K562 (cell line): ENCODE results near the gene HELZ. TPM values are rescaled to one million over a fixed set of nuclear protein-coding genes. Genes with fewer than 3 reads are reported as not detected.

ENCODE experiments used
- ATAC-seq: fragments of 200-7000 bp; cut with Tn5 transposase; 3 replicates; pipeline ENCODE4 v1.9.1; 2020; ENCODE audit warnings: moderate library complexity
- BruUV-seq: library from RNA; stranded (reverse); fragments of 400-500 nt; replicated peaks from 2 replicates; lab custom pipeline; 2021; lab: Mats Ljungman, UMichigan
- CTCF ChIA-PET: fragments of 300-600 bp; formaldehyde crosslinking; extraction: SDS; loops from one replicate; lab custom pipeline; 2021; ENCODE audit warnings: low intra/inter-chr PET ratio; lab: Yijun Ruan, JAX
- POLR2A ChIA-PET: fragments of 300-600, 350-650 bp; sonication (Branson Sonifier 250); formaldehyde crosslinking; extraction: SDS; loops from one replicate; lab custom pipeline; 2021; ENCODE audit warnings: antibody characterized with exemption, inconsistent platforms; lab: Yijun Ruan, JAX
- DNase-seq, 4 experiments: peaks; one replicate each; pipeline versions ENCODE4 v3.0.0 to v3.0.0-alpha.2; 2011 to 2018; ENCODE audit warnings: low spot score in 3 of 4, mixed read lengths in 3 of 4; ENCODE audit errors: extremely low read depth in 1 of 4
- FAIRE-seq: peaks from 2 replicates; lab custom pipeline; 2011; peaks lifted over from hg19 to GRCh38; lab: Jason Lieb, UNC
- H2AFZ ChIP-seq: 2 replicates; pipeline ENCODE4 v1.6.0; 2011; ENCODE audit warnings: low read depth, low read length, control low read depth, inconsistent platforms
- H3K27ac ChIP-seq: fragments of 200-600 bp; 3 replicates; pipeline ENCODE4 v1.8.0; 2011; ENCODE audit warnings: low read depth, mild to moderate bottlenecking, control low read depth, inconsistent platforms, low read length, moderate library complexity, mixed read lengths; ENCODE audit errors: extremely low read depth
- H3K27me3 ChIP-seq, 2 experiments: fragments of 300-600 bp in 1 of 2; 2 replicates in 1 of 2; 3 replicates in 1 of 2; pipeline versions ENCODE4 v1.6.0 to v1.8.0; 2011; ENCODE audit warnings: inconsistent platforms in 2 of 2, low read length in 2 of 2, mild to moderate bottlenecking in 1 of 2, mixed read lengths in 1 of 2, moderate library complexity in 1 of 2; ENCODE audit not compliant: control insufficient read depth in 2 of 2, insufficient read depth in 2 of 2
- H3K36me3 ChIP-seq: fragments of 300-600 bp; 3 replicates; pipeline ENCODE4 v1.8.0; 2011; ENCODE audit warnings: mild to moderate bottlenecking, low read length, inconsistent platforms; ENCODE audit not compliant: control insufficient read depth, insufficient read depth
- H3K4me1 ChIP-seq, 2 experiments: fragments of 200-600 bp in 1 of 2; replicated peaks in 1 of 2; 2 replicates in 1 of 2; 3 replicates in 1 of 2; pipeline versions ENCODE4 v1.5.1 to v1.8.0; 2011; ENCODE audit warnings: inconsistent platforms in 2 of 2, low read length in 2 of 2, mild to moderate bottlenecking in 1 of 2, mixed read lengths in 1 of 2, moderate library complexity in 1 of 2; ENCODE audit not compliant: control insufficient read depth in 2 of 2, insufficient read depth in 2 of 2
- H3K4me2 ChIP-seq: 2 replicates; pipeline ENCODE4 v1.6.1; 2011; ENCODE audit warnings: low read length, control low read depth, inconsistent platforms, mixed read lengths; ENCODE audit not compliant: insufficient read depth
- H3K4me3 ChIP-seq: fragments of 200-600 bp; sonication (generic), shearing (Covaris generic); 2 replicates; pipeline ENCODE4 v1.5.1; 2016; ENCODE audit warnings: control low read depth, inconsistent platforms
- H3K79me2 ChIP-seq: fragments of 200-600 bp; 3 replicates; pipeline ENCODE4 v1.8.0; 2011; ENCODE audit warnings: low read length, inconsistent platforms; ENCODE audit not compliant: control insufficient read depth, insufficient read depth
- H3K9ac ChIP-seq, 2 experiments: 2 replicates each; pipeline versions ENCODE4 v1.6.0 to v1.6.1; 2011; ENCODE audit warnings: low read depth in 2 of 2, low read length in 2 of 2, control low read depth in 1 of 2, inconsistent platforms in 1 of 2, mild to moderate bottlenecking in 1 of 2, mixed read lengths in 1 of 2; ENCODE audit not compliant: insufficient read depth in 1 of 2
- H3K9me1 ChIP-seq: one replicate; pipeline ENCODE4 v1.6.0; 2011; ENCODE audit warnings: inconsistent platforms, mild to moderate bottlenecking, low read length, moderate library complexity; ENCODE audit not compliant: control insufficient read depth, insufficient read depth
- H3K9me3 ChIP-seq: replicated peaks from 2 replicates; pipeline ENCODE4 v1.5.1; 2011; ENCODE audit warnings: low read depth, low read length, inconsistent platforms; ENCODE audit not compliant: control insufficient read depth, insufficient read depth
- H4K20me1 ChIP-seq: replicated peaks from 2 replicates; pipeline ENCODE4 v1.6.1; 2011; ENCODE audit warnings: low read length, inconsistent platforms, mixed read lengths; ENCODE audit not compliant: control insufficient read depth, insufficient read depth
- CREM ChIP-seq: IDR thresholded peaks from 2 replicates; pipeline ENCODE4 v1.6.1; 2014; ENCODE audit warnings: antibody characterized with exemption, low read depth
- SUPT5H ChIP-seq: fragments of 450-650 bp; IDR thresholded peaks from 2 replicates; pipeline ENCODE4 v1.6.1; 2016
- TAF9B ChIP-seq: fragments of 450-650 bp; IDR thresholded peaks from 2 replicates; pipeline ENCODE4 v1.6.1; 2018; ENCODE audit warnings: mild to moderate bottlenecking; ENCODE audit not compliant: partially characterized antibody
- ZNF408 ChIP-seq: fragments of 250-450 bp; sonication (Bioruptor Pico); IDR thresholded peaks from 2 replicates; pipeline ENCODE4 v1.4.0; 2020; ENCODE audit warnings: low read depth, mild to moderate bottlenecking, moderate library complexity
- ZNF717 ChIP-seq: fragments of 250-450 bp; sonication (Bioruptor Pico); IDR thresholded peaks from 2 replicates; pipeline ENCODE4 v1.5.0; 2021
- ZNF76 ChIP-seq: fragments of 250-450 bp; sonication (Bioruptor Pico); IDR thresholded peaks from 2 replicates; pipeline ENCODE4 v1.4.0; 2020; ENCODE audit warnings: mild to moderate bottlenecking, moderate library complexity, borderline replicate concordance
- WGBS: fragments of 100-300 bp; shearing (Covaris generic); methylation state at CpG from one replicate; pipeline ENCODE4 v1.1.6; 2016; ENCODE audit warnings: low coverage, mixed read lengths; ENCODE audit not compliant: insufficient coverage; ENCODE audit errors: missing lambda C conversion rate; 5-methylcytosine and 5-hydroxymethylcytosine counted together
- in situ Hi-C: fragments of 300-500 bp; cut with MboI; formaldehyde crosslinking; loops from 4 replicates; pipeline ENCODE4 v1.15.0; 2018; ENCODE audit warnings: inconsistent platforms, mixed read lengths
- intact Hi-C: fragments of 100-400 bp; cut with micrococcal nuclease; formaldehyde crosslinking; loops from 2 replicates; pipeline ENCODE4 v1.14.2; 2022
- polyA plus RNA-seq, 8 experiments: library from polyadenylated mRNA; depleted of rRNA in 4 of 8; stranded (reverse) in 5 of 8; unstranded in 3 of 8; fragments of >200 nt; fragmentation: Nextera tagmentation in 2 of 8; fragmentation: Illumina TruSeq in 1 of 8; extraction: Ambion mirVana in 2 of 8; extraction: Trizol in 1 of 8; gene quantifications; 2 replicates each; pipeline versions ENCODE4 v1.2.1 to v1.2.3, GENCODE V29; 2011 to 2014; ENCODE audit warnings: inconsistent platforms in 1 of 8, missing spikeins in 1 of 8
- total RNA-seq, 7 experiments: library from RNA; depleted of rRNA in 6 of 7; stranded (reverse); fragments of >200 nt in 6 of 7; fragmentation: Illumina TruSeq in 2 of 7; extraction: Trizol in 2 of 7; gene quantifications; 2 replicates each; pipeline versions ENCODE4 v1.2.1 to v1.2.3, GENCODE V29; 2011 to 2021; ENCODE audit warnings: low replicate concordance in 1 of 7
- TF ChIP-seq, protein P1 (sequence below): fragments of 200-800 bp; sonication (Bioruptor generic); IDR thresholded peaks from 2 replicates; pipeline ENCODE4 v1.6.1; 2016; ENCODE audit warnings: missing genetic modification characterization, missing compliant biosample characterization
- TF ChIP-seq, protein P2 (sequence below): fragments of 250-450 bp; sonication (Bioruptor Pico); IDR thresholded peaks from 2 replicates; pipeline ENCODE4 v1.5.1; 2021; ENCODE audit warnings: mild to moderate bottlenecking
- TF ChIP-seq, protein P3 (sequence below): conservative IDR thresholded peaks from 2 replicates; pipeline ENCODE4 v1.6.1; 2011; ENCODE audit warnings: low read depth, mild to moderate bottlenecking, low read length; ENCODE audit not compliant: control insufficient read depth

HELZ gene
- total and polyA plus RNA-seq, 9 of the 15 experiments (the other 6 are each of a cell fraction or from before 2014, with no cell fraction given): 5.2 to 39.8 (median 17.3) TPM

DNA sequence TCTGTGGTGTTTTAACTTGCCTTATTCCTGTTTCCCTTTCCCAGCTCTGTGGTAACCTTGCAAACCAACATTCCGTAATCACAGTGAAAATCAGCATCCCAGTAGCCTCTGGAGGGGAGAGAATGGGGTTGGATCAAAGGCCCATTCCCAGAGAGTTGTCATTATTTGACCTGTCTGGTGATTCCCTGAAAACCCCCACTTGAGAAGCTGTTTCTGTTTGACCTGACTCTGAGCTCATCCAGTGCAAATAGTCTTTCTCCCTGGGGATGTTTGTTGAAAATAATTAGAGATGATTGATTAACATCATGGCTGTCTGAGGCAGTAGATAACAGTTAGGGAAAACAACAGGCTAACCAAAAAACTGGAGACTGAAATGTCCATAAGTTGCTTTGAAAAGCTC lies 197.6 kb downstream of the HELZ start:
- Histone ChIP-seq H3K9me1 (no peaks in the 10 kb centered on the region), H4K20me1 (no peaks in the 10 kb centered on the region), H3K79me2 (no peaks in the 10 kb centered on the region), H3K27me3 (peaks cover 24 to 48% of the 10 kb centered on the region in 2 experiments; a peak in 4 of 5 replicates), H3K4me1 (peaks cover 0 to 8% of the 10 kb centered on the region in 2 experiments; a peak in 2 of 5 replicates), H3K4me2 (no peak overlapping the region), H3K9me3 (no peaks in the 10 kb centered on the region; the same call in 1 of the 2 replicates), H3K27ac (no peak overlapping the region), H3K36me3 (no peaks in the 10 kb centered on the region), H3K4me3 (no peak overlapping the region), H2AFZ (no peak overlapping the region), H3K9ac (no peak overlapping the region)
- in situ Hi-C loops (no loop called here), intact Hi-C loops (no loop called here)
- no peak for ATAC-seq
- CTCF ChIA-PET: no interaction called here
- no TSS peak for BruUV-seq
- whole genome bisulfite sequencing: 0% methylated on average over 1 of the region's 1 CpG
- POLR2A ChIA-PET: no interaction called here
- no peak for FAIRE-seq
- no peak for DNase-seq
- no peak for TF ChIP-seq ZNF76 (CRISPR knock-in tag)
- no peak for TF ChIP-seq ZNF408
- TF ChIP-seq, protein P1, sequence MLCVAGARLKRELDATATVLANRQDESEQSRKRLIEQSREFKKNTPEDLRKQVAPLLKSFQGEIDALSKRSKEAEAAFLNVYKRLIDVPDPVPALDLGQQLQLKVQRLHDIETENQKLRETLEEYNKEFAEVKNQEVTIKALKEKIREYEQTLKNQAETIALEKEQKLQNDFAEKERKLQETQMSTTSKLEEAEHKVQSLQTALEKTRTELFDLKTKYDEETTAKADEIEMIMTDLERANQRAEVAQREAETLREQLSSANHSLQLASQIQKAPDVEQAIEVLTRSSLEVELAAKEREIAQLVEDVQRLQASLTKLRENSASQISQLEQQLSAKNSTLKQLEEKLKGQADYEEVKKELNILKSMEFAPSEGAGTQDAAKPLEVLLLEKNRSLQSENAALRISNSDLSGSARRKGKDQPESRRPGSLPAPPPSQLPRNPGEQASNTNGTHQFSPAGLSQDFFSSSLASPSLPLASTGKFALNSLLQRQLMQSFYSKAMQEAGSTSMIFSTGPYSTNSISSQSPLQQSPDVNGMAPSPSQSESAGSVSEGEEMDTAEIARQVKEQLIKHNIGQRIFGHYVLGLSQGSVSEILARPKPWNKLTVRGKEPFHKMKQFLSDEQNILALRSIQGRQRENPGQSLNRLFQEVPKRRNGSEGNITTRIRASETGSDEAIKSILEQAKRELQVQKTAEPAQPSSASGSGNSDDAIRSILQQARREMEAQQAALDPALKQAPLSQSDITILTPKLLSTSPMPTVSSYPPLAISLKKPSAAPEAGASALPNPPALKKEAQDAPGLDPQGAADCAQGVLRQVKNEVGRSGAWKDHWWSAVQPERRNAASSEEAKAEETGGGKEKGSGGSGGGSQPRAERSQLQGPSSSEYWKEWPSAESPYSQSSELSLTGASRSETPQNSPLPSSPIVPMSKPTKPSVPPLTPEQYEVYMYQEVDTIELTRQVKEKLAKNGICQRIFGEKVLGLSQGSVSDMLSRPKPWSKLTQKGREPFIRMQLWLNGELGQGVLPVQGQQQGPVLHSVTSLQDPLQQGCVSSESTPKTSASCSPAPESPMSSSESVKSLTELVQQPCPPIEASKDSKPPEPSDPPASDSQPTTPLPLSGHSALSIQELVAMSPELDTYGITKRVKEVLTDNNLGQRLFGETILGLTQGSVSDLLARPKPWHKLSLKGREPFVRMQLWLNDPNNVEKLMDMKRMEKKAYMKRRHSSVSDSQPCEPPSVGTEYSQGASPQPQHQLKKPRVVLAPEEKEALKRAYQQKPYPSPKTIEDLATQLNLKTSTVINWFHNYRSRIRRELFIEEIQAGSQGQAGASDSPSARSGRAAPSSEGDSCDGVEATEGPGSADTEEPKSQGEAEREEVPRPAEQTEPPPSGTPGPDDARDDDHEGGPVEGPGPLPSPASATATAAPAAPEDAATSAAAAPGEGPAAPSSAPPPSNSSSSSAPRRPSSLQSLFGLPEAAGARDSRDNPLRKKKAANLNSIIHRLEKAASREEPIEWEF (CRISPR knock-in tag): no peak
- TF ChIP-seq SUPT5H: no peak
- TF ChIP-seq CREM: no peak
- TF ChIP-seq, protein P2, sequence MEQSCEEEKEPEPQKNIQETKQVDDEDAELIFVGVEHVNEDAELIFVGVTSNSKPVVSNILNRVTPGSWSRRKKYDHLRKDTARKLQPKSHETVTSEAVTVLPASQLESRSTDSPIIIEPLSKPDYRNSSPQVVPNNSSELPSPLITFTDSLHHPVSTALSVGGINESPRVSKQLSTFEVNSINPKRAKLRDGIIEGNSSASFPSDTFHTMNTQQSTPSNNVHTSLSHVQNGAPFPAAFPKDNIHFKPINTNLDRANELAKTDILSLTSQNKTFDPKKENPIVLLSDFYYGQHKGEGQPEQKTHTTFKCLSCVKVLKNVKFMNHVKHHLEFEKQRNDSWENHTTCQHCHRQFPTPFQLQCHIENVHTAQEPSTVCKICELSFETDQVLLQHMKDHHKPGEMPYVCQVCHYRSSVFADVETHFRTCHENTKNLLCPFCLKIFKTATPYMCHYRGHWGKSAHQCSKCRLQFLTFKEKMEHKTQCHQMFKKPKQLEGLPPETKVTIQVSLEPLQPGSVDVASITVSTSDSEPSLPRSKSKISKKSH (CRISPR knock-in tag): no peak
- TF ChIP-seq ZNF717 (CRISPR knock-in tag): no peak
- TF ChIP-seq, protein P3, sequence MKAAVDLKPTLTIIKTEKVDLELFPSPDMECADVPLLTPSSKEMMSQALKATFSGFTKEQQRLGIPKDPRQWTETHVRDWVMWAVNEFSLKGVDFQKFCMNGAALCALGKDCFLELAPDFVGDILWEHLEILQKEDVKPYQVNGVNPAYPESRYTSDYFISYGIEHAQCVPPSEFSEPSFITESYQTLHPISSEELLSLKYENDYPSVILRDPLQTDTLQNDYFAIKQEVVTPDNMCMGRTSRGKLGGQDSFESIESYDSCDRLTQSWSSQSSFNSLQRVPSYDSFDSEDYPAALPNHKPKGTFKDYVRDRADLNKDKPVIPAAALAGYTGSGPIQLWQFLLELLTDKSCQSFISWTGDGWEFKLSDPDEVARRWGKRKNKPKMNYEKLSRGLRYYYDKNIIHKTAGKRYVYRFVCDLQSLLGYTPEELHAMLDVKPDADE: no peak
- no peak for TF ChIP-seq TAF9B
